Stomach (tissue), 4 donors: Measurements from ENCODE around the gene DNLZ.

ENCODE experiments used
- CTCF ChIP-seq, 7 experiments: fragments of 450-650 bp in 4 of 7; fragments of 200-600 bp in 3 of 7; sonication (generic) in 3 of 7; IDR thresholded peaks; one replicate each; pipeline ENCODE4 v1.5.1; 2016 to 2019; ENCODE audit warnings: antibody characterized with exemption in 7 of 7, control low read depth in 2 of 7, mild to moderate bottlenecking in 1 of 7
- POLR2A ChIP-seq, 4 donors: fragments of 450-650 bp; IDR thresholded peaks; one replicate each; pipeline ENCODE4 v1.6.1; 2016; ENCODE audit warnings: antibody characterized with exemption in 4 of 4, control low read depth in 2 of 4, mild to moderate bottlenecking in 1 of 4, moderate library complexity in 1 of 4

GRCh38 chr9:136314056-136314416, 49.5 kb downstream of the DNLZ start:
- TF ChIP-seq CTCF (IDR thresholded peaks at IDR 0.05) (no peak), POLR2A (IDR thresholded peaks at IDR 0.05) (no peak)
